Astrocyte (in vitro differentiated cells and primary cell): ENCODE measurements around the gene IQGAP3. TPM values are rescaled to one million over a fixed set of nuclear protein-coding genes. Genes with fewer than 3 reads are reported as not detected.
A peak's percentile ranks its signal among the peaks of the same experiment; 100 is the strongest.
"Not testable (repeated sequence)": the region's sequence is repeated elsewhere in the genome, so short reads cannot be mapped to it uniquely, and the experiment has no call there.

Experiments
- DNase-seq: peaks from one replicate; pipeline ENCODE4 v3.0.0-alpha.2; 2010; ENCODE audit warnings: low read depth
- FAIRE-seq: peaks from 2 replicates; lab custom pipeline; 2011; peaks lifted over from hg19 to GRCh38; lab: Jason Lieb, UNC
- H2AFZ ChIP-seq: 2 replicates; pipeline ENCODE4 v1.6.0; 2012; ENCODE audit warnings: low read depth, low read length, inconsistent platforms
- H3K27ac ChIP-seq: 2 replicates; pipeline ENCODE4 v1.5.1; 2011; ENCODE audit warnings: low read depth, low read length, inconsistent platforms
- H3K27me3 ChIP-seq: 2 replicates; pipeline ENCODE4 v1.6.0; 2011; ENCODE audit warnings: low read length, inconsistent platforms; ENCODE audit not compliant: insufficient read depth
- H3K36me3 ChIP-seq: 2 replicates; pipeline ENCODE4 v1.5.1; 2011; ENCODE audit warnings: low read length, inconsistent platforms; ENCODE audit not compliant: insufficient read depth
- H3K4me1 ChIP-seq: 2 replicates; pipeline ENCODE4 v1.5.1; 2011; ENCODE audit warnings: low read length, inconsistent platforms; ENCODE audit not compliant: insufficient read depth
- H3K4me2 ChIP-seq: 2 replicates; pipeline ENCODE4 v1.6.0; 2012; ENCODE audit warnings: low read length, inconsistent platforms
- H3K4me3 ChIP-seq: 2 replicates; pipeline ENCODE4 v1.5.1; 2011; ENCODE audit warnings: low read depth, mild to moderate bottlenecking, low read length, inconsistent platforms; ENCODE audit not compliant: insufficient read depth
- H3K79me2 ChIP-seq: 2 replicates; pipeline ENCODE4 v1.6.0; 2012; ENCODE audit warnings: mild to moderate bottlenecking, low read length, inconsistent platforms; ENCODE audit not compliant: insufficient read depth
- H3K9ac ChIP-seq: 2 replicates; pipeline ENCODE4 v1.6.0; 2012; ENCODE audit warnings: mild to moderate bottlenecking, low read length, inconsistent platforms
- H3K9me3 ChIP-seq: 2 replicates; pipeline ENCODE4 v1.5.1; 2012; ENCODE audit warnings: low read depth, mild to moderate bottlenecking, low read length, inconsistent platforms; ENCODE audit not compliant: insufficient read depth
- H4K20me1 ChIP-seq: 2 replicates; pipeline ENCODE4 v1.6.0; 2012; ENCODE audit warnings: low read length, inconsistent platforms; ENCODE audit not compliant: insufficient read depth
- H3K27ac Mint-ChIP-seq: one replicate; pipeline ENCODE4 v1.8.0; 2021; ENCODE audit warnings: mild to moderate bottlenecking, mixed read lengths; ENCODE audit not compliant: unreplicated experiment
- H3K27me3 Mint-ChIP-seq: one replicate; pipeline ENCODE4 v1.8.0; 2021; ENCODE audit warnings: low read depth, mixed read lengths; ENCODE audit not compliant: unreplicated experiment
- H3K36me3 Mint-ChIP-seq: one replicate; pipeline ENCODE4 v1.8.0; 2021; ENCODE audit warnings: low read depth, mixed read lengths; ENCODE audit not compliant: unreplicated experiment
- H3K4me1 Mint-ChIP-seq: one replicate; pipeline ENCODE4 v1.8.0; 2021; ENCODE audit warnings: low read depth, mixed read lengths; ENCODE audit not compliant: unreplicated experiment
- H3K4me3 Mint-ChIP-seq: one replicate; pipeline ENCODE4 v1.8.0; 2021; ENCODE audit warnings: mild to moderate bottlenecking, moderate library complexity, mixed read lengths; ENCODE audit not compliant: unreplicated experiment
- H3K9me3 Mint-ChIP-seq: one replicate; pipeline ENCODE4 v1.8.0; 2021; ENCODE audit warnings: mild to moderate bottlenecking, mixed read lengths; ENCODE audit not compliant: unreplicated experiment
- CTCF ChIP-seq: IDR thresholded peaks from 2 replicates; pipeline ENCODE4 v1.5.1; 2011; ENCODE audit warnings: low read depth, mild to moderate bottlenecking, inconsistent platforms, low read length, moderate library complexity; ENCODE audit not compliant: insufficient read depth
- EZH2 ChIP-seq: IDR thresholded peaks from 2 replicates; pipeline ENCODE4 v1.6.1; 2012; ENCODE audit warnings: mild to moderate bottlenecking, low read length, inconsistent platforms; ENCODE audit not compliant: insufficient read depth
- total RNA-seq: library from RNA; stranded (reverse); gene quantifications from 2 replicates; pipeline ENCODE4 v1.2.1, GENCODE V29; 2021

IQGAP3 gene
- total RNA-seq, 1 donor from 2014 or later = 2.2 TPM

GRCh38 chr1:156612666-156613065, 40.3 kb upstream of the IQGAP3 start:
- no peak for DNase-seq
- no peak overlapping the region for H3K27ac ChIP-seq
- H3K9me3 ChIP-seq = no peaks in the 10 kb centered on the region
- H3K9me3 Mint-ChIP-seq = no peaks in the 10 kb centered on the region
- peaks cover 19% of the 10 kb centered on the region for H3K27me3 ChIP-seq
- no peak overlapping the region for H3K4me3 Mint-ChIP-seq
- no peak overlapping the region for H3K27ac Mint-ChIP-seq
- TF ChIP-seq EZH2 (no peak), CTCF (no peak)
- peaks cover 7% of the 10 kb centered on the region for H3K27me3 Mint-ChIP-seq
- no peak overlapping the region for H2AFZ ChIP-seq
- H4K20me1 ChIP-seq = no peaks in the 10 kb centered on the region
- no peaks in the 10 kb centered on the region for H3K79me2 ChIP-seq
- no peak overlapping the region for H3K4me3 ChIP-seq
- no peaks in the 10 kb centered on the region for H3K36me3 Mint-ChIP-seq
- H3K9ac ChIP-seq = no peak overlapping the region
- H3K4me1 ChIP-seq = no peaks in the 10 kb centered on the region
- no peak overlapping the region for H3K4me2 ChIP-seq
- no peak for FAIRE-seq
- H3K4me1 Mint-ChIP-seq = peaks cover 12% of the 10 kb centered on the region
- no peaks in the 10 kb centered on the region for H3K36me3 ChIP-seq

- H2AFZ ChIP-seq, H3K36me3 ChIP-seq, H3K79me2 ChIP-seq, H3K36me3 Mint-ChIP-seq, H3K4me3 ChIP-seq, H3K4me2 ChIP-seq, H4K20me1 ChIP-seq, H3K27me3 Mint-ChIP-seq, H3K9me3 ChIP-seq, H3K27ac ChIP-seq, H3K27ac Mint-ChIP-seq, FAIRE-seq, H3K4me1 ChIP-seq, H3K9ac ChIP-seq, DNase-seq, H3K4me1 Mint-ChIP-seq, H3K9me3 Mint-ChIP-seq, H3K4me3 Mint-ChIP-seq: not testable (repeated sequence)
- peaks cover 14% of the 10 kb centered on the region for H3K27me3 ChIP-seq
Measured at GRCh38 chr1:156610072-156610471, 37.7 kb upstream of the IQGAP3 start.

GRCh38 chr1:156608981-156609380, 36.6 kb upstream of the IQGAP3 start:
- no peaks in the 10 kb centered on the region for H3K36me3 Mint-ChIP-seq
- H3K9me3 ChIP-seq = no peaks in the 10 kb centered on the region
- no peak overlapping the region for H3K27ac ChIP-seq
- H3K4me1 Mint-ChIP-seq = peaks cover 3% of the 10 kb centered on the region
- no peaks in the 10 kb centered on the region for H3K79me2 ChIP-seq
- peaks cover 12% of the 10 kb centered on the region for H3K27me3 ChIP-seq
- DNase-seq (no peak), FAIRE-seq (no peak)
- no peaks in the 10 kb centered on the region for H3K9me3 Mint-ChIP-seq
- H3K4me3 Mint-ChIP-seq = no peak overlapping the region
- no peaks in the 10 kb centered on the region for H3K36me3 ChIP-seq
- no peak overlapping the region for H3K4me3 ChIP-seq
- H3K27ac Mint-ChIP-seq = no peak overlapping the region
- H2AFZ ChIP-seq = no peak overlapping the region
- H3K9ac ChIP-seq = no peak overlapping the region
- no peak overlapping the region for H3K4me2 ChIP-seq
- H3K27me3 Mint-ChIP-seq = peaks cover 7% of the 10 kb centered on the region
- H3K4me1 ChIP-seq = no peaks in the 10 kb centered on the region
- no peaks in the 10 kb centered on the region for H4K20me1 ChIP-seq
- TF ChIP-seq EZH2 = no peak
- peak; percentile 53 for TF ChIP-seq CTCF
